GM19043 (cell line): Measurements from ENCODE around the gene ERN2.
A peak's percentile ranks its signal among the peaks of the same experiment; 100 is the strongest.

Experiments used
- ATAC-seq: cut with Tn5 transposase; IDR thresholded peaks from one replicate; pipeline ENCODE4 v1.9.1; 2021; ENCODE audit warnings: low read depth; ENCODE audit not compliant: unreplicated experiment

Gene ERN2

DNA sequence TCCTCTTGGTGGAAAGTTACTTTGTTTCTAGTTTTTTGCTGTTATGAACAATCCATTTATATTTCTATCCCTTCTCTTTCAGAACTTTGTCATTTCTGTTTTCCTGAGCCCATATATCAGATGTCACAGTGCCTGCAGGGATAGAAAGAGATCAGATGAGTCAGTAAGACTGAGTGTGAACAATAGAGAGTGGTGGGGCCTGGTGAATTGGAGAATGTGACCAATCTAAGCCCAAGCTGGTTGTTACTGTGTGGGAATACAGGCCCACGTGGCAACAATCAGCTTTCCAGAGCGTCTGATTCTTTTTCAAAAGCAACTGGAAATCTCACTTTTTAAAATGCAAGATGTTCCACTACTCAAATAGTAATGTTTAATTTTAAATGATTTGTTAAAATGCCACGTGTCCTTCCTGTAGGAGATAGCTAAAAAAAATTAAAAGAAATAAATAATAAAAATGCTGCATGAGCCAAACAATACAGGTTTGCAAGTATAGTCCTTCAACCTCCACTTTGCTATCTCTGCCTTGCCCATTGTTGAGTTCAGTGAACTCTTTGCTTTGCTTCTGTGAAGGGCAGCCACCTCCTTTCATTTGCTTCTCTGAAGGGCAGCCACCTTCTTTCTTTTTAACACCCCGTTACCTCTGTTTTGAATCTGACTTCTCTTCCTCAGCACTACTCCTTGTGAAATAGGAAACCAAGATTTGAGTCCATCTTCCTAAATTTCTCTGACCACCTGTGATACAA lies 62.2 kb downstream of the ERN2 start:
- ATAC-seq = no peak

- ATAC-seq = no peak
These were observed 70.7 kb downstream of the ERN2 start for GRCh38 chr16:23642246-23642774.

GRCh38 chr16:23640931-23641765 lies 71.9 kb downstream of the ERN2 start, which contains the start of the genes DCTN5 and PALB2:
DCTN5 (plus strand) TSS chr16:23641466; CDS start chr16:23641543, 77 bp downstream.
PALB2 (minus strand) TSS chr16:23641310; CDS start chr16:23641157, 153 bp downstream.
- ATAC-seq = peak; percentile 95

- ATAC-seq = no peak
These were observed 72.4 kb downstream of the ERN2 start for GRCh38 chr16:23640615-23640930.
